Measurements from ENCODE around the gene LHX5.

LHX5 gene

DNA sequence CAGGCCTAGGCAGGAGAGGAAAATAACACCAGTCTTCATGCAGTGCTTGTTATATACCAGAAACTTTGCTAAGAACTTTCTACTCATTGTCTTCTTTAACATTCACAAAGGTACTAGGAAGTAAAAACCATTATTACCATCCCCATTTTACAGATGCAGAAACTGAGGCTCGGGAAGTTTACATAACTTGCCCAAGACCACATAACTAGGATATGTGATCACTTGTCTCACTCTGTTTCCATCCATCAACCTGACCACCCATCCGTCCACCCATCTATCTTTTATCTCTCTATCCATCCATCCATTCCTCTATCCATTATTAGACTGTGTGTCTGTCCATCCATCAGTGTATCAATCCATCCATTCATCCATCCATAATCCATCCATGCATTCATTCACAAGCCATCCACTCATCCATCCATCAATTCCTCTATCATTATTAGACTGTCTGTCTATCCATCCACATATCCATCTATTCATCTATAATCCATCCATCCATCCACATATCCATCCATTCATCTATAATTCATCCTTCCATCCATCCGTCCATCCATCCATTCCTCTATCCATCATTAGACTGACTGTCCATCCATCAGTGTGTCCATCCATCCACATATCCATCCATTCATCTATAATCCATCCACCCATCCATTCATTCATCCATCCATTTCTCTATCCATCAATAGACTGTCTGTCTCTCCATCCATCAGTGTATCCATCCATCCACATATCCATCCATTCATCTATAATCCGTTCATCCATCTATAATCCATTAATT is 33.0 kb downstream of the LHX5 start:
- no peak for DNase-seq

DNA sequence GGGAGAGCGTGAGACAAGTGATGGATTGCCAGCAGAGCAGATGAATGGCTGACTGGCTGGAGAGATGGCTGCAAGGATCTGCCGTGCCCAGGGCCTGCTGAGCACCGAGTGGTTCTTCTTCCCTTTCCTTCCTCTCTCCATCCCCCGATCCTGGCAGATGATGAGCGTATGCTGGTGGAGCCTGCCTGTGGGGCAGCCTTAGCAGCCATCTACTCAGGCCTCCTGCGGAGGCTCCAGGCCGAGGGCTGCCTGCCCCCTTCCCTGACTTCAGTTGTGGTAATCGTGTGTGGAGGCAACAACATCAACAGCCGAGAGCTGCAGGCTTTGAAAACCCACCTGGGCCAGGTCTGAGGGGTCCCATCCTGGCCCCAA is 34.0 kb downstream of the LHX5 start:
- DNase-seq, result no peak

- DNase-seq, result no peak
These were observed 34.5 kb downstream of the LHX5 start for GRCh38 chr12:113436993-113437728.

- DNase-seq, result no peak
These were observed 35.1 kb downstream of the LHX5 start for GRCh38 chr12:113436586-113436985.

DNA sequence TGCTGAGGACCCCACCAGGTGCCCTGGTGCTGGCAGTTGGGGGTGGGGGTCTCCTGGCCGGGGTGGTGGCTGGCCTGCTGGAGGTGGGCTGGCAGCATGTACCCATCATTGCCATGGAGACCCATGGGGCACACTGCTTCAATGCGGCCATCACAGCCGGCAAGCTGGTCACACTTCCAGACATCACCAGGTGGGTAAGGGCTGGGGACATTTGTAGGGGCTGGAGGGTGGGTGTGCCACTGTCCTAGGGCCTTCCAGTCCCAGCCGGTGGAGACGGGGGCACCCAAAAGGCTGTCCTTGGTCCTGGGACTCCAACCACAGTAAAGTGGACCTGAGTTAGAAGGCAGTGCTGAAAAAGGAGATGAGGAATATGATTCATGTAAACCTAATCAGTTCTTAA is 36.3 kb downstream of the LHX5 start:
- DNase-seq, result no peak

DNA sequence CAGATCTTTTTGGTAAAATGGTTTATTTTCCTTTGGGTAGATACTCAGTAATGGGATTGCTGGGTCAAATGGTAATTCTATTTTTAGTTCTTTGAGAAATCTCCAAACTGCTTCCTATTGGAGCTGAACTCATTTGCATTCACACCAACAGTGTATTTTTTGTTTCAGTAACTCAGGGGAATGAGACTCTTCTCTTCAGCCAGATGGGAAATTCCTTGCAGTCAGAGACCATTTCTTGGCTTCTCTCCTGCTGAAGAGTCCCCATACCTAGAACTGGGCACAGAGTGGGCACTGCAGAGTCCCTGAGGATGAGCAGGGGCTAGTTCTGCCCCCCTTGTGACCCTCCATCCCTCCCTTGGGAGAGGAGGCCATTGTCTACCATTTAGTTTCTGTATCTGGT is 38.7 kb downstream of the LHX5 start:
- no peak for DNase-seq

GRCh38 chr12:113428482-113428881 is 43.2 kb downstream of the LHX5 start:
- DNase-seq, result no peak

DNA sequence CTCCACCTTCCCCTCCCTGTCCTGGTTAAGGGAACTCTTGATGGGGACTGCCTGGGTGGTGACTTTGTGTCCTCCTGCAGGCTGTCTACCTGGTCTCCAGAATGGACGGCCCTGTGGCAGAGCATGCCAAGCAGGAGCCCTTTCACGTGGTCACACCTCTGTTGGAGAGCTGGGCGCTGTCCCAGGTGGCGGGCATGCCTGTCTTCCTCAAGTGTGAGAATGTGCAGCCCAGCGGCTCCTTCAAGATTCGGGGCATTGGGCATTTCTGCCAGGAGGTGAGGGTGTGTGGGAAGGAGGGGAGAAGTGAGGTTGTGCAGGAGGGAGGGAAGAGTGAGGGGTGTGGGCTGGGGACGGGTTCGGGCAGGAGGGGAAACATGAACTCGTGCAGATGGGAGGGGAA is 43.8 kb downstream of the LHX5 start:
- no peak for DNase-seq

- no peak for DNase-seq
These were observed 45.7 kb downstream of the LHX5 start for GRCh38 chr12:113425960-113426453.

GRCh38 chr12:113424915-113425823 is 46.5 kb downstream of the LHX5 start:
- DNase-seq, result peak; percentile 55

DNA sequence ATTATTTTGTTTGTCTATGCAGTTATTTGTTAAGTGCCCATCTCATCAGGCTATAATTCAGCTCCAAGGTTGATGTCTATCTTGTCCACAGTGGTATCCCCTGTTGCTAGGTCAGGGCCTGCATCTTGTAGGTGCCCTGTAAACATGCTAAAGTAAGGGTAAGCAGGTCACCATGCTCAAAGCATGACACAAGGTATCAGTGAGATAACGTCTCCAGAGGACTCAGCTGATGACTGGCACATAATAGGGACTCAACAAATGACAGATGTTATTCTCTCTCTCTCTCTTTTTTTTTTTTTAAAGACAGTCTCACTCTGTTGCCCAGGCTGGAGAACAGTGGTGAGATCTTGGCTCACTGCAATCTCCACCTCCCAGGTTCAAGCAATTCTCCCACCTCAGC is 47.2 kb downstream of the LHX5 start:
- DNase-seq, result no peak

DNA sequence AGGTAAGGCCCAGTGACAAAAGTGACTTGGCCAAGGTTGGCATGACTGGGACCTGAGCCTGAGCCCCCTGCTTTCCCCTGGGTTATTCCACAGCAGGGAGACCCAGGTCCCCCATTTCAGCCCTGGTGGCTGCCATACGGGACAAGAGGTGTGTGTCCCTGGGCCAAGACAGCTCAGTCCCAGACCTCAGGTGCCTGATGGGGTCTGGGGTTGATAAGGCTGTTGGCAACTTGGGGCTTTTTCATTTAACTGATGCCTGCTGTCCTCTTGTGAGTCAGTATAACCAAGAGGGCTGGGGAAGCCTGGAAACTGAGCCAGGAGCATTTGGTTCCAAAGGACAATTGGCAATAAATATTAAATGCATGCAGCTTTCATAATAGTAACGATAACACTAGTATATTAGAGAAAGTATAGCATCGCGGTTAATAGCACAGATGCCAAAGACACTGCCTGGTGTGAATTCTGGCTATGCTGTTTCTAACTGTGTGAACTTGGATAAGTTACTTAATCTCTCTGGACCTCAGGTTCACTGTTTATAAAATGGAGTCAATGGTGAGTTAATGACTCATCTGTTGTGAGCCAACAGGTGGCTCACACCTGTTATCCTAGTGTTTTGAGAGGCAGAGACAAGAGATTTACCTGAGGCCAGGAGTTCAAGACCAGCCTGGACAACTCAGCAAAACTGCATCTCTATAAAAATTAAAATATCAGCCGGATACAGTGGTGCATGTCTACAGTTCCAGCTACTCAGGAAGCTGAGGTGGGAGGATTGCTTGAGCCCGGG is 48.6 kb downstream of the LHX5 start:
- no peak for DNase-seq

- DNase-seq, result no peak
These were observed 49.4 kb downstream of the LHX5 start, which contains the start of gene SDSL for GRCh38 chr12:113422030-113422885. SDSL (plus strand) TSS chr12:113422380; CDS start chr12:113427983, 5,603 bp downstream.

GRCh38 chr12:113420996-113421595 is 50.6 kb downstream of the LHX5 start:
- DNase-seq, result no peak

- no peak for DNase-seq
These were observed 53.3 kb downstream of the LHX5 start for GRCh38 chr12:113418213-113418879.

GRCh38 chr12:113416091-113416754 is 55.4 kb downstream of the LHX5 start:
- DNase-seq, result no peak

GRCh38 chr12:113414519-113415038 is 57.1 kb downstream of the LHX5 start:
- DNase-seq, result no peak

DNA sequence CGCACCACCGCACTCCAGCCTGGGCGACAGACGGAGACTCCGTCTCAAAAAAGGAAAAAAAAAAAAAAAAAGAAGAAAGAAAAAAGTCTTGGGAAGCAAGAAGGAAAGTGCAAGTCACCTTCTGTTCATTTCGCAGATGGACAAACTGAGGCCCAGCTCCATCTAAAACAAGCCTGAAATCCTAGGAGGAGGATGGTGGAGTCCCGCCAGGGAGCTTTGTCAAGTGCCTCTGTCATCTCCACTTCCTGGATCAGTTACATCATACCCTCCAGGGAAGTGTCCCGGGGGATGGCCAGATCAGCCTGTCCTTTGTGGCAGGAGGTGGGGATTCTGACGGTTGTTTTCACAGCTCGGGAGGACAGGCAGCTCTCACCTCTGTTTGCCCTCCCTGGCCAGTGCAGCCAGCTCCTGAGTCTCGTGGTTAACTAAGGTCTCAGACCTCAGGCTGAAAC is 58.2 kb downstream of the LHX5 start:
- no peak for DNase-seq
